T-cell (primary cell): ENCODE measurements around the gene NBPF26. TPM values are rescaled to one million over a fixed set of nuclear protein-coding genes. Genes with fewer than 3 reads are reported as not detected.
"Not testable (repeated sequence)": the region's sequence is repeated elsewhere in the genome, so short reads cannot be mapped to it uniquely, and the experiment has no call there.

ENCODE experiments used
- ATAC-seq, 4 experiments: fragments of 200-7000 bp in 3 of 4; fragments of 150-1000 bp in 1 of 4; cut with Tn5 transposase; replicated peaks in 1 of 4; 1 replicate in 3 of 4; 2 replicates in 1 of 4; pipeline ENCODE4 v1.10.0; 2021; ENCODE audit warnings: moderate library complexity in 3 of 4, mild to moderate bottlenecking in 2 of 4, moderate number of reproducible peaks in 1 of 4
- CTCF ChIA-PET, 2 donors: fragments of 300-600 bp; sonication (Branson Sonifier 250); formaldehyde crosslinking; loops; one replicate each; lab custom pipeline; 2022; ENCODE audit warnings: antibody characterized with exemption in 2 of 2; lab: Charles Lee
- POLR2A ChIA-PET, 2 donors: fragments of 300-600 bp; sonication (Branson Sonifier 250); formaldehyde crosslinking; loops; one replicate each; lab custom pipeline; 2022; ENCODE audit warnings: antibody characterized with exemption in 2 of 2; lab: Charles Lee
- DNase-seq, 35 experiments: peaks; one replicate each; pipeline versions ENCODE4 v3.0.0 to v3.0.0-alpha.2; 2013 to 2023
- H3K27ac ChIP-seq: one replicate; pipeline ENCODE4 v1.5.1; 2013; ENCODE audit warnings: low read length
- H3K27me3 ChIP-seq, 2 experiments: replicated peaks in 1 of 2; 1 replicate in 1 of 2; 2 replicates in 1 of 2; pipeline versions ENCODE4 v1.6.1 to v1.7.0; 2013; ENCODE audit warnings: low read length in 1 of 2, mixed read lengths in 1 of 2; ENCODE audit not compliant: control insufficient read depth in 2 of 2, insufficient read depth in 2 of 2; ENCODE audit errors: extremely low read depth in 1 of 2
- H3K36me3 ChIP-seq, 2 donors: 1 replicate in 1 of 2; 2 replicates in 1 of 2; pipeline versions ENCODE4 v1.6.1 to v1.7.0; 2013; ENCODE audit warnings: low read length in 1 of 2; ENCODE audit not compliant: control insufficient read depth in 2 of 2, insufficient read depth in 1 of 2; ENCODE audit errors: extremely low read depth in 1 of 2
- H3K4me1 ChIP-seq, 2 experiments: 1 replicate in 1 of 2; 2 replicates in 1 of 2; pipeline versions ENCODE4 v1.6.1 to v1.7.0; 2013; ENCODE audit warnings: low read length in 2 of 2, mixed read lengths in 1 of 2; ENCODE audit not compliant: insufficient read depth in 2 of 2, control insufficient read depth in 1 of 2; ENCODE audit errors: extremely low read depth in 1 of 2
- H3K4me3 ChIP-seq, 2 donors: 1 replicate in 1 of 2; 2 replicates in 1 of 2; pipeline versions ENCODE4 v1.5.1 to v1.7.0; 2013; ENCODE audit warnings: mild to moderate bottlenecking in 2 of 2, low read length in 1 of 2, moderate library complexity in 1 of 2; ENCODE audit not compliant: control insufficient read depth in 1 of 2; ENCODE audit errors: extremely low read depth in 1 of 2
- H3K9me3 ChIP-seq: 2 replicates; pipeline ENCODE4 v1.7.0; 2013
- H3K27ac Mint-ChIP-seq, 2 donors: one replicate each; pipeline ENCODE4 v1.8.0; 2020 to 2021; ENCODE audit warnings: mild to moderate bottlenecking in 2 of 2, mixed read lengths in 2 of 2
- H3K27me3 Mint-ChIP-seq, 2 donors: one replicate each; pipeline ENCODE4 v1.8.0; 2021 to 2022; ENCODE audit warnings: mixed read lengths in 2 of 2
- H3K36me3 Mint-ChIP-seq: one replicate; pipeline ENCODE4 v1.8.0; 2021; ENCODE audit warnings: mixed read lengths
- H3K4me1 Mint-ChIP-seq, 3 donors: one replicate each; pipeline ENCODE4 v1.8.0; 2020 to 2022; ENCODE audit warnings: mixed read lengths in 3 of 3, mild to moderate bottlenecking in 1 of 3
- H3K4me3 Mint-ChIP-seq, 3 donors: one replicate each; pipeline ENCODE4 v1.8.0; 2020 to 2022; ENCODE audit warnings: mild to moderate bottlenecking in 3 of 3, mixed read lengths in 3 of 3, moderate library complexity in 3 of 3
- H3K9me3 Mint-ChIP-seq, 3 donors: one replicate each; pipeline ENCODE4 v1.8.0; 2020 to 2022; ENCODE audit warnings: mixed read lengths in 3 of 3
- WGBS: methylation state at CpG from one replicate; pipeline ENCODE4 v1.1.5; 2013; ENCODE audit warnings: missing lambda C conversion rate; ENCODE audit not compliant: insufficient coverage; 5-methylcytosine and 5-hydroxymethylcytosine counted together
- total RNA-seq, 35 experiments: library from RNA in 6 of 35; stranded (reverse) in 6 of 35; fragments of 120-200 nt in 1 of 35; gene quantifications; one replicate each; pipeline versions ENCODE4 v1.2.1 to v1.2.4 and lab custom pipeline; 2013 to 2026

NBPF26 gene
- total RNA-seq, 5 donors from 2014 or later (not counting 1 experiment from before 2014, with no cell fraction given), result 31.4 to 66.5 (median 41.2) TPM

- H3K27ac ChIP-seq, result not testable (repeated sequence)
Measured at GRCh38 chr1:120700807-120701562, 22.8 kb upstream of the NBPF26 start.

GRCh38 chr1:120723358-120723714, 409 bp upstream of the NBPF26 start:
- H3K4me1 ChIP-seq, H3K4me1 Mint-ChIP-seq, H3K9me3 ChIP-seq, H3K36me3 Mint-ChIP-seq, H3K9me3 Mint-ChIP-seq, H3K27me3 ChIP-seq, H3K36me3 ChIP-seq, H3K27me3 Mint-ChIP-seq, H3K27ac Mint-ChIP-seq, H3K4me3 ChIP-seq, H3K27ac ChIP-seq, POLR2A ChIA-PET, CTCF ChIA-PET: not testable (repeated sequence)
- ATAC-seq (peak in 2 of 4 experiments; percentile 23 to 41), DNase-seq (peak in 1 of 35 experiments; percentile 2)
- WGBS, result no CpG with 5 or more reads among the region's 12 CpGs
- H3K4me3 Mint-ChIP-seq, result peak overlapping the region in 2 of 3 donors; percentile 55 to 70

More at GRCh38 chr1:120700807-120701562, 22.8 kb upstream of the NBPF26 start:
- POLR2A ChIA-PET, H3K27ac Mint-ChIP-seq, H3K36me3 Mint-ChIP-seq, H3K9me3 ChIP-seq, H3K36me3 ChIP-seq, H3K27me3 ChIP-seq, H3K4me3 Mint-ChIP-seq, CTCF ChIA-PET, H3K9me3 Mint-ChIP-seq, H3K4me1 Mint-ChIP-seq, H3K4me3 ChIP-seq, H3K27me3 Mint-ChIP-seq, H3K4me1 ChIP-seq: not testable (repeated sequence)
- ATAC-seq (peak in 1 of 4 experiments; percentile 37), DNase-seq (peak in 1 of 35 experiments; percentile 0)
- WGBS, result no CpG with 5 or more reads among the region's 53 CpGs

GRCh38 chr1:120724507-120724906, 762 bp downstream of the NBPF26 start:
- H3K36me3 ChIP-seq, CTCF ChIA-PET, H3K27me3 ChIP-seq, ATAC-seq, H3K4me1 Mint-ChIP-seq, H3K9me3 Mint-ChIP-seq, H3K4me1 ChIP-seq, H3K36me3 Mint-ChIP-seq, POLR2A ChIA-PET, H3K27ac ChIP-seq, H3K27me3 Mint-ChIP-seq, H3K27ac Mint-ChIP-seq, H3K9me3 ChIP-seq: not testable (repeated sequence)
- peak overlapping the region; percentile 46 to 70 (median 55) for H3K4me3 Mint-ChIP-seq
- DNase-seq, result peak in 7 of 35 experiments; percentile 0 to 17 (median 1)
- H3K4me3 ChIP-seq, result peak overlapping the region in 1 of 2 donors; percentile 41
- WGBS, result no CpG with 5 or more reads among the region's 28 CpGs

- H3K36me3 Mint-ChIP-seq, DNase-seq, H3K9me3 Mint-ChIP-seq, H3K27ac ChIP-seq, H3K9me3 ChIP-seq, H3K27me3 ChIP-seq, H3K27ac Mint-ChIP-seq, H3K4me3 Mint-ChIP-seq, POLR2A ChIA-PET, H3K4me3 ChIP-seq, H3K36me3 ChIP-seq, H3K27me3 Mint-ChIP-seq, ATAC-seq, CTCF ChIA-PET, H3K4me1 ChIP-seq: not testable (repeated sequence)
- H3K4me1 Mint-ChIP-seq, result peaks cover 4 to 11% (median 8%) of the 10 kb centered on the region in 3 donors
Measured at GRCh38 chr1:120728811-120729210, 5.1 kb downstream of the NBPF26 start.

- DNase-seq, result peak in 2 of 35 experiments; percentile 0 to 2
- H3K4me3 ChIP-seq, H3K4me3 Mint-ChIP-seq, H3K4me1 Mint-ChIP-seq, H3K36me3 ChIP-seq, H3K9me3 ChIP-seq, ATAC-seq, H3K9me3 Mint-ChIP-seq, H3K36me3 Mint-ChIP-seq, H3K27ac Mint-ChIP-seq, H3K27ac ChIP-seq, H3K27me3 Mint-ChIP-seq, H3K27me3 ChIP-seq, CTCF ChIA-PET, H3K4me1 ChIP-seq, POLR2A ChIA-PET: not testable (repeated sequence)
- no CpG with 5 or more reads among the region's 3 CpGs for WGBS
Measured at GRCh38 chr1:120769090-120769489, 45.3 kb downstream of the NBPF26 start.

- POLR2A ChIA-PET, H3K9me3 Mint-ChIP-seq, H3K27ac ChIP-seq, H3K4me1 Mint-ChIP-seq, CTCF ChIA-PET, ATAC-seq, H3K27me3 ChIP-seq, H3K4me1 ChIP-seq, H3K36me3 ChIP-seq, H3K9me3 ChIP-seq, H3K27me3 Mint-ChIP-seq, H3K4me3 Mint-ChIP-seq, H3K27ac Mint-ChIP-seq, H3K4me3 ChIP-seq: not testable (repeated sequence)
- 83% methylated on average over 1 of the region's 7 CpGs for WGBS
- peaks cover 10% of the 10 kb centered on the region for H3K36me3 Mint-ChIP-seq
- DNase-seq, result peak in 7 of 35 experiments; percentile 0 to 20 (median 3)
Measured at GRCh38 chr1:120805452-120805851, 81.7 kb downstream of the NBPF26 start.
